ENCODE data around the gene DISC1.

DNA sequence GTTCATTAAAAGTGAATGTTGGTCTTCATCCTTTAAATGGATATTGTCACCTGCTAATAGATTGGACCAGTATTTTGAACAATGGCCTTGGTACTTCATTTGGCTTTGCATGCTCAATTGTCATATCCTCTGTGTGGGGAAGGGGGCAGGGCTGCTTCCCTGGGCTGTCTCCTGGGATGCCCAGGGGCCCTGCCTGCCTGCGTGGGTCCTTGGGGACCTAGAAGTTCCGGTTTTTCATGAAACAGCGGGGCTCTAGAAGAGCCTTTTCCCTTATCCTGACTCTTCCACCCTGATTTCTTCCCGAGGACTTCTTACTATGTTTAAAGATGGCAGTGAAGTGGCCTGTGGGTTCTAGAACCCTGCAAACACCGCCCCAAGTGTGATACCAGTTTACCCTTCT, 97.5 kb downstream of the DISC1 start:
- TF ChIP-seq, protein P1, sequence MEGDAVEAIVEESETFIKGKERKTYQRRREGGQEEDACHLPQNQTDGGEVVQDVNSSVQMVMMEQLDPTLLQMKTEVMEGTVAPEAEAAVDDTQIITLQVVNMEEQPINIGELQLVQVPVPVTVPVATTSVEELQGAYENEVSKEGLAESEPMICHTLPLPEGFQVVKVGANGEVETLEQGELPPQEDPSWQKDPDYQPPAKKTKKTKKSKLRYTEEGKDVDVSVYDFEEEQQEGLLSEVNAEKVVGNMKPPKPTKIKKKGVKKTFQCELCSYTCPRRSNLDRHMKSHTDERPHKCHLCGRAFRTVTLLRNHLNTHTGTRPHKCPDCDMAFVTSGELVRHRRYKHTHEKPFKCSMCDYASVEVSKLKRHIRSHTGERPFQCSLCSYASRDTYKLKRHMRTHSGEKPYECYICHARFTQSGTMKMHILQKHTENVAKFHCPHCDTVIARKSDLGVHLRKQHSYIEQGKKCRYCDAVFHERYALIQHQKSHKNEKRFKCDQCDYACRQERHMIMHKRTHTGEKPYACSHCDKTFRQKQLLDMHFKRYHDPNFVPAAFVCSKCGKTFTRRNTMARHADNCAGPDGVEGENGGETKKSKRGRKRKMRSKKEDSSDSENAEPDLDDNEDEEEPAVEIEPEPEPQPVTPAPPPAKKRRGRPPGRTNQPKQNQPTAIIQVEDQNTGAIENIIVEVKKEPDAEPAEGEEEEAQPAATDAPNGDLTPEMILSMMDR (IDR thresholded peaks at IDR 0.05) = no peak
- no peak for TF ChIP-seq POLR2AphosphoS5 (IDR thresholded peaks at IDR 0.05)
